Measurements from ENCODE around the gene FTCD. TPM values are rescaled to one million over a fixed set of nuclear protein-coding genes. Genes with fewer than 3 reads are reported as not detected.

Gene FTCD
- total and polyA plus RNA-seq, 9 of the 15 experiments (the other 6 are each of a cell fraction or from before 2014, with no cell fraction given) = 0.11 to 1.6 (median 0.67) TPM; not detected in 5

DNA sequence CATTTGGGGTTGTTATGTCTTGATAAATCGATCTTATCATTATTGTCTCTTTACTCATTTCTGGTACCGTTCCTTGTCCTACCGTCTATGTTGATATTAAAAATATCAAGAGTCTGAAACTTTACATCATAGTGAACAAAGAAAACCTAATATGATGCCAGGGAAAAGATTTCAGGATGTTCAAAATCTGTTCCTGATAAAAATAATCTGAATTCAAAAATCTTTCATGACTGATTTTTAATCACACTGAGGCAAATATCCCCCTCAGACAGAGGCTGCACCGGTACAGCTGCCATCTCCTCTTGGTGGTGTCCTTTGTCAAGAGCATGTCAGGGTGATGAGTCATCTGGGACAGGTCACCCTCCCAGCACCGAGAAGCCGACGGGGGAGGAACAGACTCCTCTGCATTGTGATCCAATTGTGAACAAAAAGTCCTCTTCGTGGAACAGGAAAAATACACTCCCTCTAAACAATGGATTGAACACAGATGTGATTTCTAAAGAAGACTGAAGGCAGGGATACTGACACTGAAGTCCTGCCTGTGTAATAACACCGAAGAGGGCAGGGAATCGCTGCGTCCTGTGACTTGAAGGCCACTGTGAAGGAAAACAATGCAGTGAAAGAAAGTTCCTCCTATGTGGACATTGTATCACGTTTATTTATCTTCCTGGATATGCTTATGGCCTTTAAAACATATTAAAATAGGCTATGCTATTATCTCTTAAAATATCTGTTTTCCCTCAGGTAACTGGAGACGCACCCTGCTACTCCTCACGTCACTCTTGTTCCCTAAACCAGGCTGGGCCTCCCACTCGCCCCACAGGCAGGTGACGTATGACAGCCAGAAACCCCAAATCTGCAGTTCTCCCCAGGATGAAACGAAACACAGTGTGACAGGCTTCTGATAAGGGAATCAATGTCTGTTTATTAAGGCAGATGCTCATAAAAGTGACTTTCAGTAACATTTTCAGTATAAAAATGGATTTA is 33.1 kb upstream of the FTCD start (continued):
- TF ChIP-seq, protein P1, sequence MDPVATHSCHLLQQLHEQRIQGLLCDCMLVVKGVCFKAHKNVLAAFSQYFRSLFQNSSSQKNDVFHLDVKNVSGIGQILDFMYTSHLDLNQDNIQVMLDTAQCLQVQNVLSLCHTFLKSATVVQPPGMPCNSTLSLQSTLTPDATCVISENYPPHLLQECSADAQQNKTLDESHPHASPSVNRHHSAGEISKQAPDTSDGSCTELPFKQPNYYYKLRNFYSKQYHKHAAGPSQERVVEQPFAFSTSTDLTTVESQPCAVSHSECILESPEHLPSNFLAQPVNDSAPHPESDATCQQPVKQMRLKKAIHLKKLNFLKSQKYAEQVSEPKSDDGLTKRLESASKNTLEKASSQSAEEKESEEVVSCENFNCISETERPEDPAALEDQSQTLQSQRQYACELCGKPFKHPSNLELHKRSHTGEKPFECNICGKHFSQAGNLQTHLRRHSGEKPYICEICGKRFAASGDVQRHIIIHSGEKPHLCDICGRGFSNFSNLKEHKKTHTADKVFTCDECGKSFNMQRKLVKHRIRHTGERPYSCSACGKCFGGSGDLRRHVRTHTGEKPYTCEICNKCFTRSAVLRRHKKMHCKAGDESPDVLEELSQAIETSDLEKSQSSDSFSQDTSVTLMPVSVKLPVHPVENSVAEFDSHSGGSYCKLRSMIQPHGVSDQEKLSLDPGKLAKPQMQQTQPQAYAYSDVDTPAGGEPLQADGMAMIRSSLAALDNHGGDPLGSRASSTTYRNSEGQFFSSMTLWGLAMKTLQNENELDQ (CRISPR knock-in tag; IDR thresholded peaks at IDR 0.05; ENCODE audit: borderline replicate concordance) = no peak
- TF ChIP-seq ZNF316 (IDR thresholded peaks at IDR 0.05) (peak; percentile 71), TARDBP (IDR thresholded peaks at IDR 0.05) (0 out of 2 replicates have a peak, but pooled peaks have one; percentile 18), GATAD2B (IDR thresholded peaks at IDR 0.05; ENCODE audit: borderline replicate concordance) (peak; percentile 76; the same call in 1 of the 2 replicates), L3MBTL2 (IDR thresholded peaks at IDR 0.05) (peak; percentile 58), SOX6 (IDR thresholded peaks at IDR 0.05) (peak; percentile 89), MAFG (tag; conservative IDR thresholded peaks at IDR 0.05) (peak; percentile 68), DNMT1 (IDR thresholded peaks at IDR 0.05) (no peak), ZBTB11 (CRISPR knock-in tag; IDR thresholded peaks at IDR 0.05) (0 out of 6 replicates have a peak, but pooled peaks of 1 of the 3 experiments have one; percentile 19), IRF2 (CRISPR knock-in tag; IDR thresholded peaks at IDR 0.05) (no peak), ARNT (IDR thresholded peaks at IDR 0.05) (0 out of 4 replicates have a peak, but pooled peaks of 1 of the 2 experiments have one; percentile 23), HCFC1 (IDR thresholded peaks at IDR 0.05; ENCODE audit: low read depth, low read length) (peak; percentile 35), MXI1 (IDR thresholded peaks at IDR 0.05; ENCODE audit: low read depth, low read length) (0 out of 2 replicates have a peak, but pooled peaks have one; percentile 15), NFRKB (IDR thresholded peaks at IDR 0.05; ENCODE audit: low read depth) (no peak), YY1 (IDR thresholded peaks at IDR 0.05; ENCODE audit: borderline replicate concordance in 1 of 3, control insufficient read depth in 1 of 3, extremely low read depth in 1 of 3, insufficient read depth in 3 of 3, insufficient read length in 1 of 3, insufficient replicate concordance in 2 of 3, low read depth in 1 of 3, low read length in 2 of 3) (peak in 1 of 3 experiments; percentile 31), MYNN (IDR thresholded peaks at IDR 0.05) (peak; percentile 71; the same call in 1 of the 2 replicates), MYNN (CRISPR knock-in tag; IDR thresholded peaks at IDR 0.05) (no peak), NR2C1 (IDR thresholded peaks at IDR 0.05) (peak; percentile 16; the same call in 1 of the 2 replicates), NR2C1 (tag; IDR thresholded peaks at IDR 0.05) (peak; percentile 45; the same call in 1 of the 2 replicates), TRIM24 (IDR thresholded peaks at IDR 0.05) (no peak), SMARCC2 (IDR thresholded peaks at IDR 0.05; ENCODE audit: low read depth) (peak; percentile 87)
